Endothelial cell of umbilical vein (primary cell): ENCODE measurements around the gene NMT2. TPM values are rescaled to one million over a fixed set of nuclear protein-coding genes. Genes with fewer than 3 reads are reported as not detected.

Experiments
- BruUV-seq: library from RNA; stranded (reverse); fragments of 400-500 nt; replicated peaks from 2 replicates; lab custom pipeline; 2021; lab: Mats Ljungman, UMichigan
- CTCF ChIA-PET: fragments of 300-600, 350-600 bp; sonication (Branson Sonifier 250); formaldehyde crosslinking; loops from one replicate; lab custom pipeline; 2021; ENCODE audit warnings: antibody characterized with exemption, inconsistent platforms; lab: Charles Lee
- POLR2A ChIA-PET: fragments of 300-600, 350-600 bp; sonication (Branson Sonifier 250); formaldehyde crosslinking; loops from one replicate; lab custom pipeline; 2021; ENCODE audit warnings: antibody characterized with exemption, inconsistent platforms; lab: Charles Lee
- DNase-seq: peaks from one replicate; pipeline ENCODE4 v3.0.0-alpha.2; 2011; ENCODE audit warnings: low read depth, low spot score
- FAIRE-seq: peaks from 2 replicates; lab custom pipeline; 2011; peaks lifted over from hg19 to GRCh38; lab: Jason Lieb, UNC
- H2AFZ ChIP-seq: 2 replicates; pipeline ENCODE4 v1.6.0; 2012; ENCODE audit warnings: low read depth, low read length, control low read depth, inconsistent platforms
- H3K27ac ChIP-seq: 2 replicates; pipeline ENCODE4 v1.5.1; 2011; ENCODE audit warnings: low read depth, mild to moderate bottlenecking, control low read depth, low read length, moderate library complexity; ENCODE audit not compliant: insufficient read depth
- H3K27me3 ChIP-seq, 2 experiments: 2 replicates each; pipeline versions ENCODE4 v1.6.0 to v1.6.1; 2011; ENCODE audit warnings: low read length in 2 of 2, mixed read lengths in 1 of 2; ENCODE audit not compliant: control insufficient read depth in 2 of 2, insufficient read depth in 2 of 2
- H3K36me3 ChIP-seq, 2 experiments: 2 replicates in 1 of 2; 3 replicates in 1 of 2; pipeline ENCODE4 v1.5.1; 2011; ENCODE audit warnings: low read length in 2 of 2, mild to moderate bottlenecking in 1 of 2, moderate library complexity in 1 of 2; ENCODE audit not compliant: control insufficient read depth in 2 of 2, insufficient read depth in 2 of 2; ENCODE audit errors: extremely low read depth in 1 of 2
- H3K4me1 ChIP-seq: 3 replicates; pipeline ENCODE4 v1.5.1; 2011; ENCODE audit warnings: mild to moderate bottlenecking, low read length; ENCODE audit not compliant: control insufficient read depth, insufficient read depth; ENCODE audit errors: extremely low read depth
- H3K4me2 ChIP-seq: 2 replicates; pipeline ENCODE4 v1.6.1; 2011; ENCODE audit warnings: low read length, control low read depth, mixed read lengths; ENCODE audit not compliant: insufficient read depth
- H3K4me3 ChIP-seq, 3 experiments: fragments of 200-600 bp in 1 of 3; sonication (generic), shearing (Covaris generic) in 1 of 3; replicated peaks in 1 of 3; 2 replicates each; pipeline ENCODE4 v1.5.1; 2011 to 2016; ENCODE audit warnings: control low read depth in 3 of 3, low read length in 3 of 3, mild to moderate bottlenecking in 2 of 3, inconsistent platforms in 1 of 3, low read depth in 1 of 3, moderate library complexity in 1 of 3; ENCODE audit not compliant: insufficient read depth in 1 of 3
- H3K79me2 ChIP-seq: 2 replicates; pipeline ENCODE4 v1.6.0; 2012; ENCODE audit warnings: low read length, inconsistent platforms; ENCODE audit not compliant: control insufficient read depth, insufficient read depth
- H3K9ac ChIP-seq: replicated peaks from 2 replicates; pipeline ENCODE3; 2011; ENCODE audit warnings: low read length, control low read depth; ENCODE audit not compliant: insufficient read depth; ENCODE audit errors: extremely low read depth
- H3K9me1 ChIP-seq: replicated peaks from 3 replicates; pipeline ENCODE4 v1.6.0; 2011; ENCODE audit warnings: mild to moderate bottlenecking, low read length; ENCODE audit not compliant: control insufficient read depth, insufficient read depth; ENCODE audit errors: extremely low read depth
- H3K9me3 ChIP-seq: replicated peaks from 2 replicates; pipeline ENCODE4 v1.5.1; 2012; ENCODE audit warnings: low read length, inconsistent platforms; ENCODE audit not compliant: control insufficient read depth, insufficient read depth
- H4K20me1 ChIP-seq: replicated peaks from 2 replicates; pipeline ENCODE3; 2011; ENCODE audit warnings: mild to moderate bottlenecking, low read length; ENCODE audit not compliant: control insufficient read depth, insufficient read depth; ENCODE audit errors: extremely low read depth
- EZH2 ChIP-seq: IDR thresholded peaks from 2 replicates; pipeline ENCODE4 v1.6.1; 2012; ENCODE audit warnings: borderline replicate concordance, low read depth, mild to moderate bottlenecking, moderate library complexity, low read length, inconsistent platforms; ENCODE audit not compliant: severe bottlenecking
- FOS ChIP-seq: IDR thresholded peaks from 2 replicates; pipeline ENCODE4 v1.6.1; 2011; ENCODE audit warnings: mild to moderate bottlenecking, low read length, moderate library complexity, borderline replicate concordance; ENCODE audit not compliant: insufficient read depth
- GATA2 ChIP-seq: IDR thresholded peaks from 2 replicates; pipeline ENCODE4 v1.7.0; 2011; ENCODE audit warnings: low read depth, mild to moderate bottlenecking, moderate library complexity, mixed read lengths, low read length; ENCODE audit not compliant: insufficient read length, insufficient read depth
- JUN ChIP-seq: IDR thresholded peaks from 2 replicates; pipeline ENCODE4 v1.6.1; 2011; ENCODE audit warnings: borderline replicate concordance, low read depth; ENCODE audit not compliant: insufficient read length, insufficient read depth
- POLR2AphosphoS5 ChIP-seq: IDR thresholded peaks from 2 replicates; pipeline ENCODE4 v1.6.1; 2012; ENCODE audit warnings: low read depth, mild to moderate bottlenecking, control low read depth, low read length, moderate library complexity; ENCODE audit not compliant: insufficient read depth
- dilution Hi-C: fragments of 300-500 bp; cut with MboI; formaldehyde crosslinking; loops from one replicate; pipeline ENCODE4 v1.15.0; 2019; ENCODE audit warnings: low sequenced_read_pairs; ENCODE audit not compliant: extremely low pct_ligation_motif_present
- intact Hi-C: fragments of 100-400 bp; cut with micrococcal nuclease; formaldehyde crosslinking; loops from one replicate; pipeline ENCODE4 v1.10.0; 2022
- polyA plus RNA-seq, 4 experiments: library from polyadenylated mRNA; depleted of rRNA in 3 of 4; stranded (reverse) in 3 of 4; unstranded in 1 of 4; fragments of >200 nt; gene quantifications; 2 replicates each; pipeline versions ENCODE4 v1.2.1 to v1.2.3, GENCODE V29; 2011 to 2012; ENCODE audit warnings: missing spikeins in 1 of 4
- total RNA-seq: library from RNA; stranded (reverse); gene quantifications from 2 replicates; pipeline ENCODE4 v1.2.3, GENCODE V29; 2021
- TF ChIP-seq, protein P1 (sequence below), 2 donors: IDR thresholded peaks; 1 replicate in 1 of 2; 2 replicates in 1 of 2; pipeline ENCODE4 v1.5.1; 2011; ENCODE audit warnings: low read length in 2 of 2, mild to moderate bottlenecking in 2 of 2, moderate library complexity in 2 of 2, control low read depth in 1 of 2, inconsistent platforms in 1 of 2, low read depth in 1 of 2; ENCODE audit not compliant: insufficient read depth in 1 of 2; ENCODE audit errors: extremely low read depth in 1 of 2

NMT2 gene
- total and polyA plus RNA-seq, 2 donors (not counting 3 experiments of a cell fraction or from before 2014, with no cell fraction given) = 39.0 to 109 TPM

DNA sequence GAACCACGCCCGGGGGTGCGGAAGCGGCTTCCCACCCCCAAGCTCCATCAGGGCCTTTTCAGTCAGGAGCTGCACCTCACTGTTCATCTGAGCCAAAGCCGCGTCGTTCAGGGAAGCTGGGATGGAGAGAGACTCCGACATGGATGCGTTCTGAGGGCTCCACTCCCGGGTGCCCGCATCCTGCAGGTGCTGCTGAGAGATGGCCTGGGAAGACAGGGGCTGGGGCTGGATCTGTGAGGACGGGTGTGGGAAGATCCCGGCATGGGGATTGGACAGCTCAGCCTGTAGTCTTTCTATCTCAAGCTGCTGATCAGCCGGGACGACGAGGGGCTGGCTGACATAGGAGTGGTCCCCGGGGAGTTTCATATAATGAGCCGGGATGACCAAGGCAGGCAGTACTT lies 45.0 kb upstream of the NMT2 start:
- H3K9me3 ChIP-seq = no peaks in the 10 kb centered on the region
- FAIRE-seq (no peak), DNase-seq (no peak)
- H3K4me3 ChIP-seq = no peak overlapping the region
- ChIA-PET CTCF (interaction anchor here (1.0 to 4.9 kb wide), 2 partner anchors 46 to 158 kb away, joined by 3 to 24 read pairs; partner anchors contain the start of gene FAM171A1), POLR2A (no interaction called here)
- H4K20me1 ChIP-seq = no peaks in the 10 kb centered on the region
- peaks cover 10 to 13% of the 10 kb centered on the region in 2 experiments for H3K36me3 ChIP-seq
- H3K79me2 ChIP-seq = peaks cover 13% of the 10 kb centered on the region
- no peaks in the 10 kb centered on the region for H3K27me3 ChIP-seq
- H3K9ac ChIP-seq = no peak overlapping the region
- peaks cover 19% of the 10 kb centered on the region for H3K4me1 ChIP-seq
- BruUV-seq = no TSS peak
- intact Hi-C loops (no loop called here), dilution Hi-C loops (no loop called here)
- TF ChIP-seq FOS = no peak
- no peak for TF ChIP-seq EZH2
- no peak for TF ChIP-seq POLR2AphosphoS5
- no peak overlapping the region for H3K27ac ChIP-seq
- no peaks in the 10 kb centered on the region for H3K9me1 ChIP-seq
- no peak overlapping the region for H3K4me2 ChIP-seq
- H2AFZ ChIP-seq = no peak overlapping the region

DNA sequence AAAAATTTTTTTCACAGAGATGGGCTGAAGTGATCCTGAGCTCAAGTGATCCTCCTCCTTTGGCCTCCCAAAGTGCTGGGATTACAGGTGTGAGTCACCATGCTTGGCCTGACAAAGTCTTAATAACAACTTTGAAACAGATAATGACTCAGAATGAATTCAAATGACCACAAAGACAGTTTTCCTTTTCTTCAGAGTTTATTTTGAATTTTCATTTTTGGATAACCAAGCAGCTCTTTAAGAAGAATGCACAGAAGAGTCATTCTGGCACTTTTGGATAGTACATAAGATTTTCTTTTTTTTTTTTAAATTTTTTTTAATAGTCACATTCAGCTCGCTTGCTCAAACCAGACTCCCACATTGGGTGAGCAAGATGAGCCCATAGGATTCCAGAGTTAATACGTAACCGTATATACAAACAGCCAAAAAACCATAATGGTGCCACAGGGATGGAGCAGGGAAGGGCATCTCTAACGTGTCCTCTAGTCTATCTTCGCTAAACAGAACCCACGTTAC lies 43.0 kb upstream of the NMT2 start:
- CTCF ChIA-PET = interaction anchor here (1.0 to 4.9 kb wide), 9 partner anchors 8 to 160 kb away, joined by 3 to 24 read pairs (median 4); partner anchors contain the start of genes FAM171A1 and NMT2
- H2AFZ ChIP-seq = no peak overlapping the region

More for the DNA sequence above, 43.0 kb upstream of the NMT2 start:
- no TSS peak for BruUV-seq
- no peak overlapping the region for H3K4me2 ChIP-seq
- H3K4me1 ChIP-seq = peaks cover 11% of the 10 kb centered on the region
- peak overlapping the region; percentile 7 for H3K27ac ChIP-seq
- POLR2A ChIA-PET = interaction anchor here (0.6 kb wide), 1 partner anchor 53 kb away, joined by 3 read pairs; no protein-coding TSS in a partner anchor
- dilution Hi-C loops = no loop called here
- DNase-seq (peak; percentile 19), FAIRE-seq (peak; percentile 57)
- H3K9me3 ChIP-seq = no peaks in the 10 kb centered on the region
- no peaks in the 10 kb centered on the region for H3K9me1 ChIP-seq
- H4K20me1 ChIP-seq = no peaks in the 10 kb centered on the region
- intact Hi-C loops = no loop called here
- no peak overlapping the region for H3K9ac ChIP-seq
- H3K79me2 ChIP-seq = peaks cover 13% of the 10 kb centered on the region
- H3K36me3 ChIP-seq = peaks cover 11 to 13% of the 10 kb centered on the region in 2 experiments
- TF ChIP-seq GATA2 (peak; percentile 24), FOS (peak; percentile 80), JUN (peak; percentile 38)
- TF ChIP-seq, protein P1, sequence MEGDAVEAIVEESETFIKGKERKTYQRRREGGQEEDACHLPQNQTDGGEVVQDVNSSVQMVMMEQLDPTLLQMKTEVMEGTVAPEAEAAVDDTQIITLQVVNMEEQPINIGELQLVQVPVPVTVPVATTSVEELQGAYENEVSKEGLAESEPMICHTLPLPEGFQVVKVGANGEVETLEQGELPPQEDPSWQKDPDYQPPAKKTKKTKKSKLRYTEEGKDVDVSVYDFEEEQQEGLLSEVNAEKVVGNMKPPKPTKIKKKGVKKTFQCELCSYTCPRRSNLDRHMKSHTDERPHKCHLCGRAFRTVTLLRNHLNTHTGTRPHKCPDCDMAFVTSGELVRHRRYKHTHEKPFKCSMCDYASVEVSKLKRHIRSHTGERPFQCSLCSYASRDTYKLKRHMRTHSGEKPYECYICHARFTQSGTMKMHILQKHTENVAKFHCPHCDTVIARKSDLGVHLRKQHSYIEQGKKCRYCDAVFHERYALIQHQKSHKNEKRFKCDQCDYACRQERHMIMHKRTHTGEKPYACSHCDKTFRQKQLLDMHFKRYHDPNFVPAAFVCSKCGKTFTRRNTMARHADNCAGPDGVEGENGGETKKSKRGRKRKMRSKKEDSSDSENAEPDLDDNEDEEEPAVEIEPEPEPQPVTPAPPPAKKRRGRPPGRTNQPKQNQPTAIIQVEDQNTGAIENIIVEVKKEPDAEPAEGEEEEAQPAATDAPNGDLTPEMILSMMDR (IDR thresholded peaks at IDR 0.05; ENCODE audit: extremely low read depth in 1 of 2, insufficient read depth in 1 of 2, low read depth in 1 of 2, low read length in 2 of 2) = no peak
- no peaks in the 10 kb centered on the region for H3K27me3 ChIP-seq
- H3K4me3 ChIP-seq = no peak overlapping the region
